HTR-8/SVneo (cell line): ENCODE data around the gene HAUS1.
"Not testable (repeated sequence)": the region's sequence is repeated elsewhere in the genome, so short reads cannot be mapped to it uniquely, and the experiment has no call there.

Experiments
- DNase-seq: peaks from one replicate; pipeline ENCODE4 v3.0.0; 2011; ENCODE audit warnings: low spot score, mixed read lengths; ENCODE audit not compliant: insufficient read length
- FAIRE-seq: peaks from 2 replicates; lab custom pipeline; 2011; peaks lifted over from hg19 to GRCh38; lab: Jason Lieb, UNC

HAUS1 gene

GRCh38 chr18:46084431-46084830 is 19.8 kb upstream of the HAUS1 start:
- FAIRE-seq (no peak), DNase-seq (no peak)

GRCh38 chr18:46088501-46088900 is 15.7 kb upstream of the HAUS1 start:
- not testable (repeated sequence) for FAIRE-seq, DNase-seq

- FAIRE-seq (no peak), DNase-seq (no peak)
Observed at GRCh38 chr18:46095532-46095931, 8.7 kb upstream of the HAUS1 start.

GRCh38 chr18:46096651-46097300 is 7.4 kb upstream of the HAUS1 start:
- FAIRE-seq, result no peak
- no peak for DNase-seq

GRCh38 chr18:46097431-46097800 is 6.8 kb upstream of the HAUS1 start:
- DNase-seq (no peak), FAIRE-seq (no peak)

- FAIRE-seq, result no peak
- peak; percentile 77 for DNase-seq
Observed at GRCh38 chr18:46097801-46098615, 6.2 kb upstream of the HAUS1 start, which contains the start of gene ATP5F1A. ATP5F1A (minus strand) TSS chr18:46098296; CDS start chr18:46098231, 65 bp downstream.

- FAIRE-seq, result no peak
- DNase-seq, result no peak
Observed at GRCh38 chr18:46098616-46098933, 5.6 kb upstream of the HAUS1 start.

- FAIRE-seq, result no peak
- DNase-seq, result no peak
Observed at GRCh38 chr18:46099463-46099862, 4.7 kb upstream of the HAUS1 start.

- no peak for DNase-seq
- no peak for FAIRE-seq
Observed at GRCh38 chr18:46109386-46109785, 5.2 kb downstream of the HAUS1 start.

- FAIRE-seq (no peak), DNase-seq (no peak)
Observed at GRCh38 chr18:46110406-46110805, 6.2 kb downstream of the HAUS1 start.

GRCh38 chr18:46113751-46114150 is 9.6 kb downstream of the HAUS1 start:
- FAIRE-seq, result no peak
- DNase-seq, result no peak

GRCh38 chr18:46126625-46127024 is 22.4 kb downstream of the HAUS1 start:
- not testable (repeated sequence) for FAIRE-seq, DNase-seq

GRCh38 chr18:46130061-46130460 is 25.9 kb downstream of the HAUS1 start:
- DNase-seq (no peak), FAIRE-seq (no peak)

- not testable (repeated sequence) for FAIRE-seq, DNase-seq
Observed at GRCh38 chr18:46130549-46130948, 26.4 kb downstream of the HAUS1 start.

- no peak for FAIRE-seq
- DNase-seq, result no peak
Observed at GRCh38 chr18:46133534-46133933, 29.3 kb downstream of the HAUS1 start.

GRCh38 chr18:46134920-46135675 is 30.9 kb downstream of the HAUS1 start:
- FAIRE-seq (no peak), DNase-seq (no peak)

- FAIRE-seq (no peak), DNase-seq (no peak)
Observed at GRCh38 chr18:46140173-46140572, 36.0 kb downstream of the HAUS1 start.

GRCh38 chr18:46141199-46141598 is 37.0 kb downstream of the HAUS1 start:
- no peak for FAIRE-seq
- no peak for DNase-seq

GRCh38 chr18:46148810-46149209 is 44.6 kb downstream of the HAUS1 start:
- DNase-seq, result peak; percentile 41
- FAIRE-seq, result no peak

GRCh38 chr18:46152436-46152807 is 48.2 kb downstream of the HAUS1 start:
- FAIRE-seq (no peak), DNase-seq (peak; percentile 56)
